ENCODE data around the gene ABCC1.

GRCh38 chr16:16143038-16143763 is 193.8 kb downstream of the ABCC1 start:
- peak; percentile 39 for TF ChIP-seq CTCF (IDR thresholded peaks at IDR 0.05; ENCODE audit: insufficient read depth, low read length, poor library complexity, severe bottlenecking)
- TF ChIP-seq EZH2phosphoT487 (conservative IDR thresholded peaks at IDR 0.05; ENCODE audit: low read length): no peak

All from SU-DHL-6 (cell line).